GM12878 (cell line): ENCODE data around the gene NMT1. TPM values are rescaled to one million over a fixed set of nuclear protein-coding genes. Genes with fewer than 3 reads are reported as not detected.
A peak's percentile ranks its signal among the peaks of the same experiment; 100 is the strongest.

Source experiments
- ATAC-seq: fragments of 200-7000 bp; cut with Tn5 transposase; 3 replicates; pipeline ENCODE4 v1.9.1; 2020; ENCODE audit warnings: mild to moderate bottlenecking, moderate library complexity
- BruUV-seq: library from RNA; stranded (reverse); fragments of 400-500 nt; replicated peaks from 2 replicates; lab custom pipeline; 2021; lab: Mats Ljungman, UMichigan
- CTCF ChIA-PET: fragments of 300-600 bp; sonication (Branson Sonifier 250); formaldehyde crosslinking; extraction: SDS; loops from one replicate; lab custom pipeline; 2021; ENCODE audit warnings: inconsistent platforms; lab: Yijun Ruan, JAX
- POLR2A ChIA-PET: fragments of 350-600 bp; formaldehyde crosslinking; extraction: SDS; loops from one replicate; lab custom pipeline; 2021; ENCODE audit warnings: inconsistent platforms; lab: Charles Lee
- RAD21 ChIA-PET: fragments of 300-600 bp; sonication (Branson Sonifier 250); formaldehyde crosslinking; loops from one replicate; lab custom pipeline; 2023; ENCODE audit warnings: antibody characterized with exemption; ENCODE audit not compliant: unreplicated experiment; lab: Charles Lee
- SMC1A ChIA-PET: fragments of 300-600 bp; sonication (Branson Sonifier 250); formaldehyde crosslinking; loops from one replicate; lab custom pipeline; 2023; ENCODE audit not compliant: unreplicated experiment, uncharacterized antibody; lab: Charles Lee
- DNase-seq: peaks from one replicate; pipeline ENCODE4 v3.0.0-alpha.2; 2011; ENCODE audit warnings: low read depth, low spot score
- FAIRE-seq: peaks from 3 replicates; lab custom pipeline; 2011; peaks lifted over from hg19 to GRCh38; lab: Jason Lieb, UNC
- H2AFZ ChIP-seq: 2 replicates; pipeline ENCODE4 v1.6.0; 2011; ENCODE audit warnings: low read depth, low read length, control low read depth; ENCODE audit not compliant: control insufficient read depth
- H3K27ac ChIP-seq: 2 replicates; pipeline ENCODE4 v1.5.1; 2011; ENCODE audit warnings: control low read depth; ENCODE audit not compliant: control insufficient read depth, insufficient read depth
- H3K27me3 ChIP-seq, 2 experiments: replicated peaks in 1 of 2; 2 replicates each; pipeline versions ENCODE4 v1.6.0 to v1.6.1; 2011; ENCODE audit warnings: low read length in 1 of 2; ENCODE audit not compliant: control insufficient read depth in 2 of 2, insufficient read depth in 2 of 2
- H3K36me3 ChIP-seq, 2 experiments: 2 replicates each; pipeline ENCODE4 v1.5.1; 2011; ENCODE audit warnings: low read length in 1 of 2; ENCODE audit not compliant: control insufficient read depth in 2 of 2, insufficient read depth in 2 of 2
- H3K4me1 ChIP-seq: 2 replicates; pipeline ENCODE4 v1.6.1; 2011; ENCODE audit warnings: mild to moderate bottlenecking, low read length, moderate library complexity, mixed read lengths; ENCODE audit not compliant: control insufficient read depth, insufficient read depth
- H3K4me2 ChIP-seq: 2 replicates; pipeline ENCODE4 v1.6.0; 2011; ENCODE audit warnings: control low read depth; ENCODE audit not compliant: control insufficient read depth, insufficient read depth
- H3K4me3 ChIP-seq: fragments of 200-600 bp; sonication (generic); 2 replicates; pipeline ENCODE4 v1.5.1; 2016
- H3K79me2 ChIP-seq: 2 replicates; pipeline ENCODE4 v1.6.0; 2011; ENCODE audit warnings: low read length; ENCODE audit not compliant: control insufficient read depth, insufficient read depth
- H3K9ac ChIP-seq: 2 replicates; pipeline ENCODE4 v1.8.0; 2011; ENCODE audit warnings: low read length, control low read depth, mixed read lengths; ENCODE audit not compliant: control insufficient read depth, insufficient read depth
- H3K9me3 ChIP-seq: replicated peaks from 3 replicates; pipeline ENCODE4 v1.5.1; 2011; ENCODE audit warnings: mild to moderate bottlenecking, low read length; ENCODE audit not compliant: control insufficient read depth, insufficient read depth
- H4K20me1 ChIP-seq: 2 replicates; pipeline ENCODE4 v1.6.0; 2011; ENCODE audit not compliant: control insufficient read depth, insufficient read depth
- ASH2L ChIP-seq: fragments of 300-600, 200-600 bp; sonication (generic); IDR thresholded peaks from 2 replicates; pipeline ENCODE4 v1.6.1; 2017; ENCODE audit warnings: low read depth, mild to moderate bottlenecking, borderline replicate concordance
- BACH1 ChIP-seq: fragments of 450-650 bp; IDR thresholded peaks from 2 replicates; pipeline ENCODE4 v1.6.1; 2017; ENCODE audit warnings: mild to moderate bottlenecking, borderline replicate concordance
- CBFB ChIP-seq: IDR thresholded peaks from 2 replicates; pipeline ENCODE4 v1.6.1; 2016; ENCODE audit warnings: antibody characterized with exemption, low read depth
- CHD2 ChIP-seq: IDR thresholded peaks from 2 replicates; pipeline ENCODE4 v1.6.1; 2011; ENCODE audit warnings: low read depth, low read length, improper control_type of control experiment, borderline replicate concordance
- FOXK2 ChIP-seq: fragments of 450-650 bp; IDR thresholded peaks from 2 replicates; pipeline ENCODE4 v1.6.1; 2017; ENCODE audit warnings: mild to moderate bottlenecking, moderate library complexity
- FOXM1 ChIP-seq: IDR thresholded peaks from 2 replicates; pipeline ENCODE4 v1.6.1; 2012; ENCODE audit warnings: low read depth, mild to moderate bottlenecking, inconsistent platforms, low read length, moderate library complexity
- MEF2B ChIP-seq: fragments of 450-650 bp; IDR thresholded peaks from 2 replicates; pipeline ENCODE4 v1.6.1; 2018; ENCODE audit warnings: mild to moderate bottlenecking, moderate library complexity; ENCODE audit not compliant: partially characterized antibody, poor library complexity, severe bottlenecking
- PML ChIP-seq: IDR thresholded peaks from 2 replicates; pipeline ENCODE4 v1.6.1; 2012; ENCODE audit warnings: low read length, inconsistent platforms
- RELB ChIP-seq: fragments of 450-650 bp; IDR thresholded peaks from 2 replicates; pipeline ENCODE4 v1.6.1; 2017; ENCODE audit warnings: low read depth, mild to moderate bottlenecking, moderate library complexity
- SREBF2 ChIP-seq: IDR thresholded peaks from 2 replicates; pipeline ENCODE4 v1.6.1; 2012; ENCODE audit warnings: mild to moderate bottlenecking, low read length
- ZBTB33 ChIP-seq: fragments of 450-650 bp; IDR thresholded peaks from 2 replicates; pipeline ENCODE4 v1.6.1; 2017; ENCODE audit warnings: mild to moderate bottlenecking
- ZNF24 ChIP-seq: fragments of 450-650 bp; IDR thresholded peaks from 2 replicates; pipeline ENCODE4 v1.6.1; 2017; ENCODE audit warnings: antibody characterized with exemption, mild to moderate bottlenecking
- ZNF592 ChIP-seq: fragments of 450-650 bp; IDR thresholded peaks from 2 replicates; pipeline ENCODE4 v1.6.1; 2017; ENCODE audit warnings: mild to moderate bottlenecking, moderate library complexity
- WGBS: methylation state at CpG from one replicate; pipeline ENCODE4 v1.1.6; 2016; ENCODE audit warnings: low lambda C conversion rate; ENCODE audit not compliant: insufficient replicate concordance, insufficient coverage; ENCODE audit errors: missing lambda C conversion rate; 5-methylcytosine and 5-hydroxymethylcytosine counted together
- in situ Hi-C: fragments of 300-500 bp; cut with MboI; formaldehyde crosslinking; loops from 9 replicates; pipeline ENCODE4 v1.14.3; 2018; ENCODE audit warnings: mixed read lengths
- intact Hi-C: fragments of 100-400 bp; cut with micrococcal nuclease; formaldehyde crosslinking; loops from one replicate; pipeline ENCODE4 v1.14.2; 2022; ENCODE audit not compliant: unreplicated experiment
- polyA plus RNA-seq, 11 experiments: library from polyadenylated mRNA; depleted of rRNA in 4 of 11; unstranded in 6 of 11; stranded (reverse) in 5 of 11; fragments of >200 nt; fragmentation: Nextera tagmentation in 4 of 11; fragmentation: Illumina TruSeq in 1 of 11; extraction: Ambion mirVana in 4 of 11; extraction: Trizol in 1 of 11; gene quantifications; 1 replicate in 1 of 11; 2 replicates in 10 of 11; pipeline versions ENCODE4 v1.2.1 to v1.2.3, GENCODE V29; 2011 to 2016; ENCODE audit warnings: inconsistent platforms in 2 of 11, missing spikeins in 2 of 11, low read depth in 1 of 11
- total RNA-seq, 4 experiments: library from RNA; depleted of rRNA in 3 of 4; stranded (reverse); fragments of >200 nt in 3 of 4; fragmentation: Illumina TruSeq in 1 of 4; extraction: Trizol in 1 of 4; gene quantifications; 2 replicates each; pipeline versions ENCODE4 v1.2.1 to v1.2.3, GENCODE V29; 2013 to 2021

The NMT1 gene
- total and polyA plus RNA-seq, 10 of the 15 experiments (the other 5 are each of a cell fraction or from before 2014, with no cell fraction given): 96.7 to 395 (median 222) TPM

- TF ChIP-seq ZNF592: no peak
- TF ChIP-seq BACH1: no peak
- TF ChIP-seq RELB: no peak
- TF ChIP-seq PML: no peak
- no peak for TF ChIP-seq FOXK2
Observed at GRCh38 chr17:45022655-45023339, 38.3 kb upstream of the NMT1 start (continued).

GRCh38 chr17:45029096-45029495 lies 32.0 kb upstream of the NMT1 start:
- FAIRE-seq: no peak
- no peak overlapping the region for H3K9ac ChIP-seq
- CTCF ChIA-PET: interaction anchor here (0.6 to 1.8 kb wide), 4 partner anchors 9 to 34 kb away, joined by 3 to 8 read pairs (median 4); no protein-coding TSS in a partner anchor
- TF ChIP-seq CHD2 (no peak), CBFB (no peak), ASH2L (no peak), ZBTB33 (no peak), MEF2B (peak; percentile 35), SREBF2 (no peak), FOXM1 (no peak), ZNF24 (no peak)
- TF ChIP-seq, all 136 proteins: peak for 1
- in situ Hi-C loops (loop anchor here (10.0 kb wide), 1 partner anchor 104 kb away; no protein-coding TSS in a partner anchor), intact Hi-C loops (no loop called here)
- no peaks in the 10 kb centered on the region for H4K20me1 ChIP-seq
- ATAC-seq: peak; percentile 59
- TSS peak; percentile 32 for BruUV-seq
- DNase-seq: no peak
- peak overlapping the region; percentile 63 for H3K27ac ChIP-seq
- 25% methylated on average over 7 of the region's 7 CpGs for WGBS
- RAD21 ChIA-PET: no interaction called here
- no peaks in the 10 kb centered on the region for H3K27me3 ChIP-seq
- no peak overlapping the region for H3K4me3 ChIP-seq
- SMC1A ChIA-PET: interaction anchor here (1.1 to 2.2 kb wide), 3 partner anchors 10 to 20 kb away, joined by 4 to 8 read pairs (median 7); no protein-coding TSS in a partner anchor
- H3K9me3 ChIP-seq: no peaks in the 10 kb centered on the region
- H2AFZ ChIP-seq: no peak overlapping the region
- H3K79me2 ChIP-seq: no peaks in the 10 kb centered on the region
- H3K36me3 ChIP-seq: peaks cover 7 to 10% of the 10 kb centered on the region in 2 experiments
- no peak overlapping the region for H3K4me2 ChIP-seq
- peaks cover 23% of the 10 kb centered on the region for H3K4me1 ChIP-seq
- POLR2A ChIA-PET: interaction anchor here (0.6 to 4.0 kb wide), 4 partner anchors 18 to 203 kb away, joined by 3 to 29 read pairs (median 4); partner anchors contain the start of gene DCAKD
